ENCODE data around the gene AKT3.
"Not testable (repeated sequence)": the region's sequence is repeated elsewhere in the genome, so short reads cannot be mapped to it uniquely, and the experiment has no call there.

AKT3 gene

GRCh38 chr1:243594455-243594854 is 255.6 kb downstream of the AKT3 start:
- no peak for TF ChIP-seq CTCF (IDR thresholded peaks at IDR 0.05; ENCODE audit: low read length, missing control alignments)
- H3K4me3 ChIP-seq (replicated peaks; ENCODE audit: low read depth, low read length) = no peak overlapping the region

GRCh38 chr1:243589286-243589685 is 260.8 kb downstream of the AKT3 start:
- H3K4me3 ChIP-seq (replicated peaks; ENCODE audit: low read depth, low read length); DNase-seq (ENCODE audit: low read depth): not testable (repeated sequence)

More at GRCh38 chr1:243594455-243594854, 255.6 kb downstream of the AKT3 start:
- no peak for DNase-seq (ENCODE audit: low read depth)

- TF ChIP-seq CTCF (IDR thresholded peaks at IDR 0.05; ENCODE audit: low read length, missing control alignments) = no peak
- DNase-seq (ENCODE audit: low read depth) = no peak
- H3K4me3 ChIP-seq (replicated peaks; ENCODE audit: low read depth, low read length) = no peak overlapping the region
Observed at GRCh38 chr1:243587823-243588560, 262.1 kb downstream of the AKT3 start.

- DNase-seq (ENCODE audit: low read depth) = no peak
- no peak for TF ChIP-seq CTCF (IDR thresholded peaks at IDR 0.05; ENCODE audit: low read length, missing control alignments)
- no peak overlapping the region for H3K4me3 ChIP-seq (replicated peaks; ENCODE audit: low read depth, low read length)
Observed at GRCh38 chr1:243587285-243587684, 262.8 kb downstream of the AKT3 start.

- H3K4me3 ChIP-seq (replicated peaks; ENCODE audit: low read depth, low read length) = no peak overlapping the region
- no peak for DNase-seq (ENCODE audit: low read depth)
- no peak for TF ChIP-seq CTCF (IDR thresholded peaks at IDR 0.05; ENCODE audit: low read length, missing control alignments)
Observed at GRCh38 chr1:243585982-243586381, 264.1 kb downstream of the AKT3 start.

GRCh38 chr1:243582326-243582725 is 267.7 kb downstream of the AKT3 start:
- peak; percentile 52 for DNase-seq (ENCODE audit: low read depth)
- no peak overlapping the region for H3K4me3 ChIP-seq (replicated peaks; ENCODE audit: low read depth, low read length)
- no peak for TF ChIP-seq CTCF (IDR thresholded peaks at IDR 0.05; ENCODE audit: low read length, missing control alignments)

GRCh38 chr1:243580984-243581383 is 269.1 kb downstream of the AKT3 start:
- TF ChIP-seq CTCF (IDR thresholded peaks at IDR 0.05; ENCODE audit: low read length, missing control alignments) = no peak
- H3K4me3 ChIP-seq (replicated peaks; ENCODE audit: low read depth, low read length) = no peak overlapping the region
- no peak for DNase-seq (ENCODE audit: low read depth)
